Gastrocnemius medialis (tissue), 4 donors: ENCODE measurements around the gene TPX2.

Experiments used
- POLR2A ChIP-seq, 2 donors: fragments of 450-650 bp; IDR thresholded peaks; one replicate each; pipeline ENCODE4 v1.6.1; 2017; ENCODE audit warnings: antibody characterized with exemption in 2 of 2, mild to moderate bottlenecking in 2 of 2, moderate library complexity in 2 of 2
- TF ChIP-seq, protein P1 (sequence below), 5 experiments: fragments of 450-650 bp in 3 of 5; fragments of 200-600 bp in 2 of 5; sonication (generic) in 2 of 5; IDR thresholded peaks in 4 of 5; conservative IDR thresholded peaks in 1 of 5; 1 replicate in 4 of 5; 2 replicates in 1 of 5; pipeline ENCODE4 v1.5.1; 2016 to 2019; ENCODE audit warnings: antibody characterized with exemption in 5 of 5, mild to moderate bottlenecking in 3 of 5, moderate library complexity in 3 of 5

DNA sequence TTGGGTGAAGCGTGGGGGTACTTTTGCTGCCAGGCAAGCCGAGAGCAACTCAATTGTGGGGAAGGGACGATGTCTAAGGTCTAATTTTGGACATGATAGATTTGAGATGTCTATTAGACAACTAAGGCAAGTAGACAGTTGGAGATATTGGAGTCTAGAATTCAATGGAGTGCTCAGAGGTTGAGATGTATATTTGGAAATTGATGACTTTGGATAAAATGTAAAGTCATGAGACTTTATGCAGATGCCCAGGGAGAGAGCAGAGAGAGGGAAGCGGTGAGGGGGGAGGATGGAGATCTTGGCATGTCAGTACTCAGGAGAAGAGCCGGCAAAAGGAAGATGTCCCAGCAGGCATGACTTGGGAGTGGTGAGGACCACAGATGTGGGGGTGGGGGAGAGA lies 87.0 kb downstream of the TPX2 start:
- TF ChIP-seq, protein P1, sequence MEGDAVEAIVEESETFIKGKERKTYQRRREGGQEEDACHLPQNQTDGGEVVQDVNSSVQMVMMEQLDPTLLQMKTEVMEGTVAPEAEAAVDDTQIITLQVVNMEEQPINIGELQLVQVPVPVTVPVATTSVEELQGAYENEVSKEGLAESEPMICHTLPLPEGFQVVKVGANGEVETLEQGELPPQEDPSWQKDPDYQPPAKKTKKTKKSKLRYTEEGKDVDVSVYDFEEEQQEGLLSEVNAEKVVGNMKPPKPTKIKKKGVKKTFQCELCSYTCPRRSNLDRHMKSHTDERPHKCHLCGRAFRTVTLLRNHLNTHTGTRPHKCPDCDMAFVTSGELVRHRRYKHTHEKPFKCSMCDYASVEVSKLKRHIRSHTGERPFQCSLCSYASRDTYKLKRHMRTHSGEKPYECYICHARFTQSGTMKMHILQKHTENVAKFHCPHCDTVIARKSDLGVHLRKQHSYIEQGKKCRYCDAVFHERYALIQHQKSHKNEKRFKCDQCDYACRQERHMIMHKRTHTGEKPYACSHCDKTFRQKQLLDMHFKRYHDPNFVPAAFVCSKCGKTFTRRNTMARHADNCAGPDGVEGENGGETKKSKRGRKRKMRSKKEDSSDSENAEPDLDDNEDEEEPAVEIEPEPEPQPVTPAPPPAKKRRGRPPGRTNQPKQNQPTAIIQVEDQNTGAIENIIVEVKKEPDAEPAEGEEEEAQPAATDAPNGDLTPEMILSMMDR (IDR thresholded peaks at IDR 0.05 in 4 of 5, conservative IDR thresholded peaks at IDR 0.05 in 1 of 5): no peak
- no peak for TF ChIP-seq POLR2A (IDR thresholded peaks at IDR 0.05)
